HG03103 (cell line): ENCODE results near the gene SPTBN4.
"Not testable (repeated sequence)": the region's sequence is repeated elsewhere in the genome, so short reads cannot be mapped to it uniquely, and the experiment has no call there.

Experiments used
- ATAC-seq: cut with Tn5 transposase; IDR thresholded peaks from one replicate; pipeline ENCODE4 v1.9.1; 2021; ENCODE audit warnings: low read depth; ENCODE audit not compliant: unreplicated experiment

Gene SPTBN4

DNA sequence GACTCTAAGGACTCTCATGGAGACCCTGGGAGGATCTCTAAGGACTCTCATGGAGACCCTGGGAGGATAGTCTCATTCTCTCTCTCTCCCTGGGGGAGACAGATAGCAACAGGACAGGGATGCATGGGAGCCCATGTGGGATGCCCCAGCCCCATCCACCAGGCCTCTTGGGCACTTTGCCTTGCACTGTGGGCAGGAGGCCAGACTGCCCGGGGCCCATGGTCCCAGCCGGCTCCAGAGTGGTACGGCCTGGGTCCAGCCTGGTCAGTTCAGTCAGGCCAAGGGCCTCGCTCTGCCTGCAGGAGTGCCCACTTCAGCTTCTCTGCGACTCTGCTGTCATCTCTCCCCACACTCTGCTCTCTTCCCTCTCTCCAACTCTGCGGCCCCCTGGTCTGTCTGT is 61.3 kb downstream of the SPTBN4 start:
- ATAC-seq: no peak

DNA sequence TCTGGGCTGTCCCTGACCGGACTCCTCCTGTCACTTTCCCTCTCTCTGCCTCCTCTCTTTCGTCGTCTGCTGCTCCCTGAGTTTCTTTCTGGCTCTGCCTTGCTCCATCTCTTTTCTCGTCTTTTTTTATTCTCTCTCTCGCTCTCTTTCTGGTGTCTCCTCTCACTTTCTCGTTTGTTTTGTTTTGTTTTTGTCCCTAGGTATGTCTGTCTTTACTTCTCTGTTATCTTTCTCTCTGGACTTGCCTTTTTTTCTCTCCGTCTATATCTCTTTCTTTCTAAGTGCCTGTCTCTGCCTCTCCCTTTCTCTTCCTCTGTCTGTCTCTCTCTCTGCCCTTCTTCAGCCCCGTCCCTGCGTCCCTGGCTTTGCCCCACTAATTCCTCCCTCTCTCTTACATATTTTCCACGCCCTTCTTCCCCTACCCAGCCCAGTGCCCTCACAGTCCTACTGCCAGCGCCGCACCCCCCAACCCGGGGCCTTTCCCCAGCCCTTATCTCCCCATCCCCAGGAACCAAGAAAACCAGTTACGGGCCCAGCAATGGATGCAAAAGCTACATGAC is 61.8 kb downstream of the SPTBN4 start:
- ATAC-seq: no peak

DNA sequence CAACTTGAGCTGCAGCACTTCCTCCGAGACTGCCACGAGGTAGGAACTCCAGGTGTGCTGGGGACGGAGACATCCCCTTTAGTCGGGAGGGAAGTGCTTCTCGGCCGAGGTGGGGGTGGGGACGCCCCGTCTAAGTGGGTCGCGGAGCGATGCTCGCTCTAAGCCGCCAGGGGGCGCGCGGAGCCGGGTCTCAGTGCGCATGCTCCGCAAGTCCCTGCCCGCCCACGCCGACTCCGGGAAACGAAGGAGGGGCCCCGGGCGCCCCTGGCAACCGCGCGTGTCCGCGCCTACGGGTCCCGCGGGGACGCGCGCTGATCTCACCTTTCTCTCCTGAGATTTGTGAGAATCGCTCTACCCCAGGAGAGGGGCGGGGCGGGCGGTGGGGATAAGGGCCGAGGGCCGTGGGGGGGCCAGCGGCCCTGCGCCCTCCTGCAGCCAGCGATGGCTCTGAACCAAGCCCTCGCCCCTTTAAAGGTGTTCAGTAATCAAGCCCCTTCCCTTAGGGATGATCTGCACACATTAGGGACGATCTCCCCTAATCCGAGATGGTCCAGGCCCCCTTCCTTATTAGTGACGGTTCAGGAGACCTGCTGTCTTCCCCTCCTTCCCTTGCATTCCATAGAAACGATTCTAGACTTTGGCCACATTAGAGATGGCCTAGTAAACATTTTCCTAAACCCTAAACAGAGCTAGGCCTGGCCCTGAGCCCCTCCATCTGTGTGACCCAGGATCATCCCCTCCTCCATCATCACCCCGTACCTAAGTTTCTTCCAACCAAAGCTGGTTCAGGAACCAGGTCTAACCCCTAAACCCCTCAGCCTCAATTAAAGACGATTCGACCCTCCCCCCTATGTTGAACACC is 62.5 kb downstream of the SPTBN4 start:
- peak; percentile 67 for ATAC-seq

DNA sequence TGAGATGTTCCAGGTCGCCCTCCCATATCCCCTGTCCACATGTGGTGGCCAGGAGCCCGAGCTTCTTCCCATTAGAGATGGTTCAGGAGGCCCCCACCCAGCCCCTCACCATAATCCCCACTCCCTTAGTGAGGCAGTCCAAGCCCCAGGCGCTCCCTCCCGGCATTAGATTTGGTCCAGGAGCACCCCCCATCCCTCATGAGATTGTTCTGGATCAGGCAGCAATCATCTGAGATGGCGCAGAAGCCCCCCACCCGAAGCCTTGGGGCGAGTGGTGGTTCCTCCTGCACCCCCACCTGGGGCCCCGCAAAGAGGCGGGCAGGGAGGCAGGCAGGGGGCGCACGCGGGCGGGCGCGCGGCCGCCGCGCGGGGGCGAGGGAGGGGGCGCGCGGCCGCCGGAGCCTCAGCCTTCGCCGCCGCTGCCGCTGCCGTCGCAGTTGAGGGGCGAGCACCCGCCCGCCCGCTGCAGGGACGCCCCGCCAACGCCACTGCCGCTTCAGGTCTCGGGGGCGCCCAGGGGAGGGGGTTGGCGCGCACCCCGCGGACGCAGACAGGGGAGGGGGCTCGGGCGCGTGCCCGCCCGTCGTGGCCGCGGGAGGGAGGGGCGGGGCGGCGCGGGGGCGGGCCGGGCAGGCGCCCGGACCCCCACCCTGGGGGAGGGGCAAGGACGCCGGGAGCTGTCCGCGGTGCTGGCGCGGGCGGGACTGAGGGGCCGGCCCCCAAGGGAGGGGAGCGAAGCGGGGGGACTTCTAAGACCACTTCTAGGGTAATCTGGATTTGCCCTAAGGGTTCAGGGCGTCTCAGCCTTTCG is 63.5 kb downstream of the SPTBN4 start:
- ATAC-seq: no peak

GRCh38 chr19:40533508-40533907 is 66.7 kb downstream of the SPTBN4 start:
- no peak for ATAC-seq

DNA sequence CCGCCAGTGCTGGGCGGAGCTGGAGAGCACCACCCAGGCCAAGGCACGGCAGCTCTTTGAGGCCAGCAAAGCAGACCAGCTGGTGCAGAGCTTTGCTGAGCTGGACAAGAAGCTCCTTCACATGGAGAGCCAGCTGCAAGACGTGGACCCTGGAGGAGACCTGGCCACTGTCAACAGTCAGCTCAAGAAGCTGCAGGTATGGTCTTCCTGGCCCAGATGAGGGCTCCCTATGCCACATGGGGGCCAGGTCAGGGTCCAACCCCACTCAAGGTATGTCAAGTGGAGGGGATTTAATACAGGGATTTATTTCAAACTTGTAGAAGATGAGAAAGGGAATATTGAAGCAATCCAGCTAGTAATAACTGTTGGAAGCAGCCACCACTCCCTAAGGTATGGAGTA is 67.3 kb downstream of the SPTBN4 start:
- ATAC-seq: no peak

DNA sequence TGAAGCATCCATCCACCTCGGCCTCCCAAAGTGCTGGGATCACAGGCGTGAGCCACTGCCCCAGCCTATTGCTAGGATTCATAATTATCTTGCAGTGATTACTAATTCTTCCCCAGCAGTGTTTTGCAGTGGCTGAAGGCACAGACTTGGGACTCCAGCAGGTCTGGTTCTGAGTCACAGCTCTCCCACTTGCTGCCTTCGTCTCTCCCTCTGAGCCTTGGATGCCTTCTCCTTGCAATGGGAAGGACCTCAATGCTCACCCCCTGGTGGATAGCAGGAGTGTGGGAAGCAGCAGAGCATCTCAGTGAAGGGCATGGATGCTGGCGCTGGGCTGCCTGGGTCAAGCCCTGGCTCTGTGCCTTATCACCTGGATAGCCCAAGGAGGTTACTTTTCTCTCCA is 72.3 kb downstream of the SPTBN4 start:
- no peak for ATAC-seq

GRCh38 chr19:40542202-40542859 is 75.5 kb downstream of the SPTBN4 start:
- no peak for ATAC-seq

GRCh38 chr19:40543029-40543597 is 76.3 kb downstream of the SPTBN4 start:
- ATAC-seq: no peak

DNA sequence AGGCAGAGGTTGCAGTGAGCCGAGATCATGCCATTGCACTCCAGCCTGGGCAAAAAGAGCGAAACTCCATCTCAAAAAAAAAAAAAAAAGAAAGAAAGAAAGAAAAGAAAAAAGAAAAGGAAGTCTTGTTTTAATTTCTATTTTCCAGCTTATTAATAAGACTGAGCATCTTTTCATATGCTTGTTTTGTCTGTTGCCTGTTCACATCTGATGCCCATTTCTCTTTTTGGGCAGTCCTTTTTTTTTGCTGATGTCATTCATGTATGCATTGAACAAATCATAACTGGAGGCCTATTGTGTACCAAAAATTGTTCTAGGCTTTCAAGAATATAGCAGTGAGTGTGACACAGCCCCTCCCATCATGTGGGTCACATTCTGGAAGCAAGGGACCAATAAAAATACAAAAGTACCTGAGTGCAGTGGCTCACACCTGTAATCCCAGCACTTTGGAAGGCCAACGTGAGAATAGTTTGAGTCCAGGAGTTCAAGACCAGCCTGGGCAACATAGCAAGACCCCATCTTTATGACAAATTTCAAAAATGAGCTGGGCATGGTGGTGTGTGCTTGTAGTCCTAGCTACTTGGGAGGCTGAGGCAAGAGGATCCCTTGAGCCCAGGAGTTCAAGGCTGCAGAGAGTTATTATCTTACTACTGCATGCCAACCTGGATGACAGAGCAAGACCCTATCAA is 79.5 kb downstream of the SPTBN4 start:
- not testable (repeated sequence) for ATAC-seq

DNA sequence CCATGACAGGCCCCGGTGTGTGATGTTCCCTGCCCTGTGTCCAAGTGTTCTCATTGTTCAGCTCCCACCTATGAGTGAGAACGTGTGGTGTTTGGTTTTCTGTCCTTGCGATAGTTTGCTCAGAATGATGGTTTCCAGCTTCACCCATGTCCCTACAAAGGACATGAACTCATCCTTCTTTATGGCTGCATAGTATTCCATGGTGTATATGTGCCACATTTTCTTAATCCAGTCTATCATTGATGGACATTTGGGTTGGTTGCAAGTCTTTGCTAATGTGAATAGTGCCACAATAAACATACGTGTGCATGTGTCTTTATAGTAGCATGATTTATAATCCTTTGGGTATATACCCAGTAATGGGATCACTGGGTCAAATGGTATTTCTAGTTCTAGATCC is 80.4 kb downstream of the SPTBN4 start:
- ATAC-seq: not testable (repeated sequence)

- no peak for ATAC-seq
Measured at GRCh38 chr19:40547836-40548235, 81.0 kb downstream of the SPTBN4 start.

DNA sequence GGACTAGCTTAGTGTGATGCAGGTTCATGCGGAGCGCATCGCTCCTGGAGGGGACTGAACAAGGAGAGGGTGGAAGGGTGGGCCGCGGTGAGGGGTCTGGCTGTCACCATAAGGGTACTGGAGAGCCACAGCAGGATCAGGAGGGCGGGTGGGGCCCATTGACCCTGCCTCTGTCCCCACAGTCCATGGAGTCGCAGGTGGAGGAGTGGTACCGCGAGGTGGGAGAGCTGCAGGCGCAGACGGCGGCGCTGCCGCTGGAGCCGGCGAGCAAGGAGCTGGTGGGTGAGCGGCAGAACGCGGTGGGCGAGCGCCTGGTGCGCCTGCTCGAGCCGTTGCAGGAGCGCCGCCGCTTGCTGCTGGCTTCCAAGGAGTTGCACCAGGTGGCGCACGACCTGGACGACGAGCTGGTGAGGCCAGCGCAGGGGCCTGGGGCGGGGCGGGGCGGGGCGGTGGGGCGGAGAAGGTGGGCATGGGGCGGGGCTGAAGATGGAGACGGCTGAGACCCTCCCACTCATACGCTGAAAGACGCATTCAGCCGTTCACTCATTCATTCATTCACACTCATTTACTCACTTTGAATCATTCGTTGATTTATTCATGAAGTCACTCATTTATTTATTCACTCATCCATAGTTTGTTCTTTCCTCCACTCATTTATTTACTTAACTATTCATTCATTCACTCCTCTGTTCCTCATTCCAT is 82.4 kb downstream of the SPTBN4 start:
- no peak for ATAC-seq

GRCh38 chr19:40550951-40551350 is 84.2 kb downstream of the SPTBN4 start:
- ATAC-seq: no peak

DNA sequence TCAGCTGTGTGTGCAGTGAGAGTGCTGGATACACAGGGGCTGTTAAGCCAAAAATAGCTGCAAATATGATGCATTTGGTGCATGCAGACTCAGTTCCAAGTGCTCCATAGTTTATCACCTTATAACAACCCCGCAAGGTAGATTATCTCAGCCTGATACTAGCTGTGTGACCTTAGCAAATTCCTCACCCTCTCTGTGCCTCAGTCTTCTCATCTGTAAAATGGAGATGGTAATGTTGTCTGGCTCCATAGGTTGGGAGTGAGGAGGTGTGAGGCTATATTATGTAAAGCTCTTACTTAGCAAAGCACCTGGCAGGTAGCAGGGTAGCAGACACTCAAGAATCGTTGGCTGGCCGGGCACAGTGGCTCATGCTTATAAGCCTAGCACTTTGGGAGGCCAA is 86.0 kb downstream of the SPTBN4 start:
- no peak for ATAC-seq

DNA sequence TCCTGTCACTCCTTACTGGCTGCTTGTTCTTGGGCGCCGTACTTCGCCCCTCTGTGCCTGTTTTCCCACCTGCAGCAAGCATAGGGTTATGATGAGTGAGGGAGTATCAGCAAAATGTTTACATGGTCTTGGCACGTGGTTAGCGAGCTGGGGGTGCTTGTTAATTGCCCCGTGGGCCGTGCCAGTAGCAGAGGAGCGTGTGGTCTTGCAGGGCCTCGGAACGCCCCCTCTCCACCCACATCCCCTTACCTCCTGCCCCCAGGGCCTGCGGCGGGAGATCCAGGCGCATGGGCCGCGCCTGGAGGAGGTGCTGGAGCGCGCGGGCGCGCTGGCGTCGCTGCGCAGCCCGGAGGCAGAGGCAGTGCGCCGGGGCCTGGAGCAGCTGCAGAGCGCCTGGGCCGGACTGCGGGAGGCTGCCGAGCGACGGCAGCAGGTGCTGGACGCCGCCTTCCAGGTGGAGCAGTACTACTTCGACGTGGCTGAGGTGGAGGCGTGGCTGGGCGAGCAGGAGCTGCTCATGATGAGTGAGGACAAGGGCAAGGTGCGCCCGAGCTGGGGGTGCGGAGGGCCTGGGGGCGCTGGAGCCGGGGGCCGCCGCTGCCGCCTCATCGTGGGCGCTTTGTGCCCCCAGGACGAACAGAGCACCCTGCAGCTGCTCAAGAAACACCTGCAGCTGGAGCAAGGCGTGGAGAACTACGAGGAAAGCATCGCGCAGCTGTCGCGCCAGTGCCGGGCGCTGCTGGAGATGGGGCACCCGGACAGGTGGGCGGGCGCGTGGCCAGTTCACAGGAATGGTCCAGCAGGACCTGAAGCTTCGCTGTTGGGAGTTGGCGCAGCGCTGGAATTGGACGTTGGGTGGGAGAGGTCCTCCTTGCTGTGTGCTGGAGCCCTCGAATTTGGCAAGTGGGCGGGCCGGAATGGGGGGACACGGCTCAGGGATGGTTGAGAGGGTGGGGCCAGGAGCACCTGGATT is 87.4 kb downstream of the SPTBN4 start:
- no peak for ATAC-seq

DNA sequence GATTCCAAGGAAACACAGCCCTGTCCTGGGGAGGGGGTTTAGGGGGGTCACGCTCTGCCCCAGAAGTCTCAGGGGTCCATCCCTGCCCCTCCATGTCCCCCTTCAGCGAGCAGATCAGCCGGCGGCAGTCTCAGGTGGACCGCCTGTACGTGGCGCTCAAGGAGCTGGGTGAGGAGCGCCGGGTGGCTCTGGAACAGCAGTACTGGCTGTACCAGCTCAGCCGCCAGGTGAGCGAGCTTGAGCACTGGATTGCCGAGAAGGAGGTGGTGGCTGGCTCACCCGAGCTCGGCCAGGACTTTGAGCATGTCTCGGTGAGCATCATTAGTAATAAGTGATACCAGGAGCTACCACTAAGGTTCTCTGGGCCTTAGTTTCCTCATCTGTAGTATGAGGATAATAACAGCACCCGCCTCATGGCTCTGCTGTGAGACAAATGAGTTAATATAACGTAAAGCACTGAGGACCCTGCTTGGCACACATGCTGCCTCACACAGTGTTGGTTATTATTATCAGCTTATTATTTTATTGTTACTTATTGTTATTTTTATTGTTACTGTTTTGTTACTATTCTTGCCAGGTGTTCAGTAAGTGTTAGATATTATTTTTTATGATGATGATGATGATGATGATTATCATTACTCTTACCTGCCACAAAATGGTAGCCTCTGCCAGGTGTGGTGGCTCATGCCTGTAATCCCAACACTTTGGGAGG is 89.3 kb downstream of the SPTBN4 start:
- ATAC-seq: no peak
